Right atrium auricular region (tissue), 2 donors: Measurements from ENCODE around the gene SERGEF. TPM values are rescaled to one million over a fixed set of nuclear protein-coding genes. Genes with fewer than 3 reads are reported as not detected.

Experiments
- DNase-seq: peaks from one replicate; pipeline ENCODE4 v3.0.0-alpha.2; 2019; ENCODE audit warnings: low spot score
- H3K27ac ChIP-seq, 2 donors: fragments of 200-600 bp; sonication (generic); 1 replicate in 1 of 2; 2 replicates in 1 of 2; pipeline ENCODE4 v1.5.1; 2016 to 2019
- H3K27me3 ChIP-seq, 2 donors: fragments of 200-600 bp; sonication (generic); one replicate each; pipeline versions ENCODE4 v1.5.1 to v1.6.0; 2017 to 2019
- H3K36me3 ChIP-seq: fragments of 200-600 bp; sonication (generic); one replicate; pipeline ENCODE4 v1.5.1; 2016
- H3K4me1 ChIP-seq, 2 donors: fragments of 200-600 bp; sonication (generic); one replicate each; pipeline versions ENCODE4 v1.5.1 to v1.6.0; 2017 to 2019
- H3K4me3 ChIP-seq, 2 donors: fragments of 200-600 bp; sonication (generic); 1 replicate in 1 of 2; 2 replicates in 1 of 2; pipeline ENCODE4 v1.5.1; 2017 to 2019; ENCODE audit warnings: mild to moderate bottlenecking in 1 of 2, moderate library complexity in 1 of 2
- H3K9me3 ChIP-seq, 2 donors: fragments of 200-600 bp; sonication (generic); one replicate each; pipeline ENCODE4 v1.5.1; 2019
- total RNA-seq, 2 donors: library from RNA; depleted of rRNA; stranded (reverse); fragments of >200 nt; gene quantifications; one replicate each; pipeline ENCODE4 v1.1.0, GENCODE V29; 2016
- TF ChIP-seq, protein P1 (sequence below), 2 donors: fragments of 200-600 bp; sonication (generic); IDR thresholded peaks; one replicate each; pipeline ENCODE4 v1.5.1; 2019; ENCODE audit warnings: antibody characterized with exemption in 2 of 2

The SERGEF gene
- total RNA-seq, 2 donors from 2014 or later: 18.1 to 27.6 TPM

DNA sequence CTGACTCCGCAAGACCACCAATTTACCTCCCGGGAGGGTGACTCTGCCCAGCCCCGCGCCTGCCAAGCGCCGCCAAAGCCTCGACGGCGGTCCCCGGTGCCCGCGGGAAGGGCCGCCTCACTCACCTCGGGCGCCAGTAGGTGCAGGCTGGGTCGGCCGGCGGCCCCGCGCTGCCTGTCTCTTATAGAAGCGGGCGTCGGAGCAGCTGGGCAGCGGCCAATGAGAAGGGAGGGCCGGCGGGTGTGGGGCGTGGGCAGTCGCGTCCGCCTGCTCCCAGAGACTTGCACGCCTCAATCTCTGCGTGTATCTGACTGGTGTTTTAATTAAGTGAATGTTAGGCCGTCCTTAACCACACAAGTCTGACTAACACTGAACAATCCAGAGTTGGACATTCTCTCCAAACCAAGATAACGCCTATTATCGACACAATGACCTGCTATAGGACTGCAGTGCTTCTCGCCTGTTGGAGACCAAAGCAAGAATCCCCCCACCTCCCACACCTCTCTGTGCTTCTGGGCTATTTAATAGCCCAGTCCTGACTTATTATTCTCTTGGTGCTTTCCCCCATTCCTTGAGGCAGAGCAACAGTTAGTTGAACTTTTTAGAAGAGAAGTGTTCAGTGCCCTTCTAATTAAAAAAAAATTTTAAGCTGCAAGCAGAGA is 33.4 kb upstream of the SERGEF start, which contains the start of gene TPH1:
TSS of gene TPH1 (minus strand) at position 154 of the 662 bp plus-strand sequence. CDS start 5,507 bp downstream, outside the sequence.
- Histone ChIP-seq H3K27me3 (peaks cover 3 to 7% of the 10 kb centered on the region in 2 donors), H3K27ac (no peak within 1 kb of the TSS), H3K9me3 (peaks cover 0 to 8% of the 10 kb centered on the region in 2 donors), H3K4me3 (peak within 1 kb of the TSS in 1 of 2 donors; percentile 21), H3K36me3 (no peaks in the 10 kb centered on the region), H3K4me1 (peaks cover 0 to 10% of the 10 kb centered on the region in 2 donors)
- no peak for DNase-seq
- TF ChIP-seq, protein P1, sequence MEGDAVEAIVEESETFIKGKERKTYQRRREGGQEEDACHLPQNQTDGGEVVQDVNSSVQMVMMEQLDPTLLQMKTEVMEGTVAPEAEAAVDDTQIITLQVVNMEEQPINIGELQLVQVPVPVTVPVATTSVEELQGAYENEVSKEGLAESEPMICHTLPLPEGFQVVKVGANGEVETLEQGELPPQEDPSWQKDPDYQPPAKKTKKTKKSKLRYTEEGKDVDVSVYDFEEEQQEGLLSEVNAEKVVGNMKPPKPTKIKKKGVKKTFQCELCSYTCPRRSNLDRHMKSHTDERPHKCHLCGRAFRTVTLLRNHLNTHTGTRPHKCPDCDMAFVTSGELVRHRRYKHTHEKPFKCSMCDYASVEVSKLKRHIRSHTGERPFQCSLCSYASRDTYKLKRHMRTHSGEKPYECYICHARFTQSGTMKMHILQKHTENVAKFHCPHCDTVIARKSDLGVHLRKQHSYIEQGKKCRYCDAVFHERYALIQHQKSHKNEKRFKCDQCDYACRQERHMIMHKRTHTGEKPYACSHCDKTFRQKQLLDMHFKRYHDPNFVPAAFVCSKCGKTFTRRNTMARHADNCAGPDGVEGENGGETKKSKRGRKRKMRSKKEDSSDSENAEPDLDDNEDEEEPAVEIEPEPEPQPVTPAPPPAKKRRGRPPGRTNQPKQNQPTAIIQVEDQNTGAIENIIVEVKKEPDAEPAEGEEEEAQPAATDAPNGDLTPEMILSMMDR (IDR thresholded peaks at IDR 0.05): no peak

GRCh38 chr11:18036456-18036855 is 23.6 kb upstream of the SERGEF start:
- TF ChIP-seq, protein P1 (IDR thresholded peaks at IDR 0.05): no peak
- H3K36me3 ChIP-seq: no peaks in the 10 kb centered on the region
- H3K4me1 ChIP-seq: no peaks in the 10 kb centered on the region
- no peak overlapping the region for H3K27ac ChIP-seq
- no peak for DNase-seq
- no peaks in the 10 kb centered on the region for H3K9me3 ChIP-seq
- no peak overlapping the region for H3K4me3 ChIP-seq
- H3K27me3 ChIP-seq: no peaks in the 10 kb centered on the region

- no peaks in the 10 kb centered on the region for H3K4me1 ChIP-seq
- H3K27me3 ChIP-seq: no peaks in the 10 kb centered on the region
- no peak overlapping the region for H3K4me3 ChIP-seq
- no peak for DNase-seq
- no peak overlapping the region for H3K27ac ChIP-seq
- no peaks in the 10 kb centered on the region for H3K36me3 ChIP-seq
- TF ChIP-seq, protein P1 (IDR thresholded peaks at IDR 0.05): no peak
- no peaks in the 10 kb centered on the region for H3K9me3 ChIP-seq
Observed at GRCh38 chr11:18027475-18027874, 14.6 kb upstream of the SERGEF start.

DNA sequence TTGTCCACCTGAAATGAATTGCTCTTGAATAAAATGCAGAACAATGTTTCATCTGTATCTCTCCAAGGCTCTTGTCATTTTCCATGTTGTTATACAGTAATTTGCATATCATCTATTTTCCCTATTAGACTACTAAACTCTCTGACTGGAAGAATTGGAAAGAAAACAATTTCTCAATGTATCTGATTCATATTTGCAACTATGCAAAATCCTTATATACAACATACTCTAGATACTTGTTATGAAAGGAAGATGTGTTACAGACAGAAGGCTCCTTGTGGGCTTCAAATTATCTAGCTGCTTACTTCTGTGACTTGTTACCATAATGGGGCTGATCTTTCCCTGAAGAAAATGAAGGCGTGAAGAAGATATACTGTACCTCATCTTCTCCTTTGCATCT is 9.6 kb upstream of the SERGEF start:
- Histone ChIP-seq H3K27ac (no peak overlapping the region), H3K4me1 (no peaks in the 10 kb centered on the region), H3K4me3 (no peak overlapping the region), H3K36me3 (no peaks in the 10 kb centered on the region), H3K9me3 (no peaks in the 10 kb centered on the region), H3K27me3 (no peaks in the 10 kb centered on the region)
- no peak for DNase-seq
- TF ChIP-seq, protein P1 (IDR thresholded peaks at IDR 0.05): no peak

DNA sequence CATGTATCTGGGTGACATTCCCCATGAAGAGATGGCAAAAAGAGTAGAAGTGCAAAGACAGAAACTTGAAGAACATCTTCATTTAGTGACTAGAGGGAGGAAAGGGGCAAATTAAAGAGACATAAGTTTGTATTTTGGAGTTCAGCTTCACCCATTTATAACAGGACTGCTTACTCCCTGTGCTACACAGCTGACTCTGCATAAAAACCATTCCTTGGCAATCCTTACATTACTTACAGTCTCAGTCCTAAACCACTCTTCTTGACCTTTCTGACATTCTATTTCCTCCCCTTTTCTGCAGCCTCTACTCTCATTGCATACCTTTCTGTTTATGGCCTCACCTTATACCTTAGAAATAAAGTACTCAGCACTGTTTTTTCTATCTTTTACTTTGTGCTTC is 6.8 kb upstream of the SERGEF start:
- H3K4me1 ChIP-seq: no peaks in the 10 kb centered on the region
- H3K27ac ChIP-seq: no peak overlapping the region
- no peaks in the 10 kb centered on the region for H3K9me3 ChIP-seq
- H3K4me3 ChIP-seq: no peak overlapping the region
- TF ChIP-seq, protein P1 (IDR thresholded peaks at IDR 0.05): no peak
- no peaks in the 10 kb centered on the region for H3K36me3 ChIP-seq
- DNase-seq: no peak
- H3K27me3 ChIP-seq: no peaks in the 10 kb centered on the region

DNA sequence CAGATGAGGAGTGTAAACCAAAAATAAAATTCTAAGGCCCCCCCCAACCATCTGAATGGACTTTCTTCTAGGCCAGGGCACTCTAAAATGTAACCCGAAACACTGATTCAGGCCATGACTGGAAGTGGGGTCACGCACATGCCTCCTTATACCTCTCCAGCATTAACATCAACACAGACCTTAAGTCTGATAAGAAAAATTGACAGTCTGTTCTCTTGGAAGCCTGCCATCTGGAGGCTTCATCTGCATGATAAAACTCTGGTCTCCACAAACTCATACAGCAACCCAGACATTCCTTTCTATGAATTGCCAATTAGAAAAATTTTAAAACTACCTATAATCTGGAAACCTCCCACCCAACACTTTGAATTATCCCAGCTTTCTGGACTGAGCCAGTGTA is 3.9 kb upstream of the SERGEF start:
- no peaks in the 10 kb centered on the region for H3K9me3 ChIP-seq
- H3K27ac ChIP-seq: no peak overlapping the region
- no peak for DNase-seq
- H3K27me3 ChIP-seq: no peaks in the 10 kb centered on the region
- TF ChIP-seq, protein P1 (IDR thresholded peaks at IDR 0.05): no peak
- H3K4me3 ChIP-seq: no peak overlapping the region
- H3K4me1 ChIP-seq: peaks cover 0 to 15% of the 10 kb centered on the region in 2 donors
- H3K36me3 ChIP-seq: no peaks in the 10 kb centered on the region
